ENCODE results near the gene PRKG1. TPM values are rescaled to one million over a fixed set of nuclear protein-coding genes. Genes with fewer than 3 reads are reported as not detected.

PRKG1 gene
- total and polyA plus RNA-seq, 2 experiments from 2014 or later, result 18.2 to 21.1 TPM

- Mint-ChIP-seq H3K27ac (no peak overlapping the region), H3K9me3 (no peaks in the 10 kb centered on the region), H3K4me1 (peaks cover 17% of the 10 kb centered on the region), H3K4me3 (no peak overlapping the region), H3K27me3 (ENCODE audit: insufficient read depth, low read depth, poor library complexity) (no peaks in the 10 kb centered on the region), H3K36me3 (ENCODE audit: low read depth) (no peaks in the 10 kb centered on the region)
- Histone ChIP-seq H2AFZ (no peak overlapping the region), H3K4me1 (ENCODE audit: insufficient read depth) (peaks cover 8% of the 10 kb centered on the region; the same call in 1 of the 2 replicates), H3K27me3 (ENCODE audit: insufficient read depth) (no peaks in the 10 kb centered on the region), H3F3A (replicated peaks; ENCODE audit: low read depth) (no peaks in the 10 kb centered on the region), H3K36me3 (ENCODE audit: insufficient read depth) (no peaks in the 10 kb centered on the region), H3K79me2 (replicated peaks; ENCODE audit: insufficient read depth) (no peaks in the 10 kb centered on the region), H3K27ac (ENCODE audit: low read depth) (no peak overlapping the region), H3K4me3 (no peak overlapping the region), H4K20me1 (replicated peaks; ENCODE audit: insufficient read depth) (no peaks in the 10 kb centered on the region), H3K4me2 (no peak overlapping the region), H3K9me2 (ENCODE audit: insufficient read depth) (no peaks in the 10 kb centered on the region)
- DNase-seq (ENCODE audit: low spot score) (no peak), ATAC-seq (no peak)
- TF ChIP-seq JUNB (IDR thresholded peaks at IDR 0.05; ENCODE audit: unreplicated experiment), result no peak
- no peak for TF ChIP-seq CTCF (conservative IDR thresholded peaks at IDR 0.05; ENCODE audit: low read depth in 2 of 2)
- no peak for TF ChIP-seq ZNF462 (CRISPR knock-in tag; IDR thresholded peaks at IDR 0.05)
- TF ChIP-seq EZH2 (IDR thresholded peaks at IDR 0.05; ENCODE audit: low read depth, unreplicated experiment), result no peak
- TF ChIP-seq ETS1 (IDR thresholded peaks at IDR 0.05), result no peak
- no peak for TF ChIP-seq NANOG (IDR thresholded peaks at IDR 0.05; ENCODE audit: borderline replicate concordance)
- TF ChIP-seq CREB1 (CRISPR knock-in tag; IDR thresholded peaks at IDR 0.05; ENCODE audit: low read depth), result no peak
- no peak for TF ChIP-seq EZH2phosphoT487 (IDR thresholded peaks at IDR 0.05; ENCODE audit: unreplicated experiment)
- TF ChIP-seq ZNF331 (CRISPR knock-in tag; IDR thresholded peaks at IDR 0.05; ENCODE audit: low read depth), result no peak
- no peak for TF ChIP-seq POLR2AphosphoS5 (IDR thresholded peaks at IDR 0.05; ENCODE audit: low read depth)
- TF ChIP-seq STAT1 (IDR thresholded peaks at IDR 0.05; ENCODE audit: unreplicated experiment), result no peak
- TF ChIP-seq ZNF114 (CRISPR knock-in tag; IDR thresholded peaks at IDR 0.05), result no peak
- no peak for TF ChIP-seq REST (IDR thresholded peaks at IDR 0.05; ENCODE audit: unreplicated experiment)
These were observed 1037.0 kb downstream of the PRKG1 start for GRCh38 chr10:52111101-52111891.

All from GM23338 (cell line).